Natural killer cell treated with Interleukin-12 subunit alpha and Interleukin-12 subunit beta and Interleukin-15 and Interleukin-18, amount 100 ng/mL, for 72 hours (primary cell): ENCODE data around the gene FAM13A. TPM values are rescaled to one million over a fixed set of nuclear protein-coding genes. Genes with fewer than 3 reads are reported as not detected.

ENCODE experiments used
- ATAC-seq, 2 donors: fragments of 150-1000 bp; cut with Tn5 transposase in 1 of 2; sonication (Bioruptor Pico), chemical (Tn5 transposase) in 1 of 2; 2 replicates each; pipeline ENCODE4 v1.10.0; 2021
- DNase-seq: peaks from one replicate; pipeline ENCODE4 v3.0.0; 2022; ENCODE audit warnings: low spot score
- H3K27ac Mint-ChIP-seq, 2 donors: 1 replicate in 1 of 2; 2 replicates in 1 of 2; pipeline ENCODE4 v1.8.0; 2022; ENCODE audit warnings: mixed read lengths in 2 of 2, mild to moderate bottlenecking in 1 of 2, moderate library complexity in 1 of 2
- H3K27me3 Mint-ChIP-seq, 2 donors: 1 replicate in 1 of 2; 2 replicates in 1 of 2; pipeline ENCODE4 v1.8.0; 2022; ENCODE audit warnings: mixed read lengths in 2 of 2
- H3K36me3 Mint-ChIP-seq: one replicate; pipeline ENCODE4 v1.8.0; 2022; ENCODE audit warnings: mixed read lengths
- H3K4me1 Mint-ChIP-seq, 2 donors: 1 replicate in 1 of 2; 2 replicates in 1 of 2; pipeline ENCODE4 v1.8.0; 2022; ENCODE audit warnings: low read depth in 2 of 2, mixed read lengths in 2 of 2, mild to moderate bottlenecking in 1 of 2
- H3K4me3 Mint-ChIP-seq: one replicate; pipeline ENCODE4 v1.8.0; 2022; ENCODE audit warnings: mixed read lengths
- H3K9me3 Mint-ChIP-seq: 2 replicates; pipeline ENCODE4 v1.8.0; 2022; ENCODE audit warnings: mixed read lengths
- total RNA-seq, 2 donors: library from RNA; stranded (reverse); gene quantifications; one replicate each; pipeline ENCODE4 v1.2.3, GENCODE V29; 2022

FAM13A gene
- total RNA-seq, 2 donors from 2014 or later, result 0.73 to 2.1 TPM

GRCh38 chr4:88846206-88846790 lies 210.7 kb downstream of the FAM13A start:
- Mint-ChIP-seq H3K4me1 (no peaks in the 10 kb centered on the region), H3K36me3 (no peaks in the 10 kb centered on the region), H3K27me3 (peaks cover 13 to 33% of the 10 kb centered on the region in 2 donors), H3K27ac (no peak overlapping the region), H3K4me3 (no peak overlapping the region), H3K9me3 (no peaks in the 10 kb centered on the region)
- DNase-seq (no peak), ATAC-seq (no peak)

DNA sequence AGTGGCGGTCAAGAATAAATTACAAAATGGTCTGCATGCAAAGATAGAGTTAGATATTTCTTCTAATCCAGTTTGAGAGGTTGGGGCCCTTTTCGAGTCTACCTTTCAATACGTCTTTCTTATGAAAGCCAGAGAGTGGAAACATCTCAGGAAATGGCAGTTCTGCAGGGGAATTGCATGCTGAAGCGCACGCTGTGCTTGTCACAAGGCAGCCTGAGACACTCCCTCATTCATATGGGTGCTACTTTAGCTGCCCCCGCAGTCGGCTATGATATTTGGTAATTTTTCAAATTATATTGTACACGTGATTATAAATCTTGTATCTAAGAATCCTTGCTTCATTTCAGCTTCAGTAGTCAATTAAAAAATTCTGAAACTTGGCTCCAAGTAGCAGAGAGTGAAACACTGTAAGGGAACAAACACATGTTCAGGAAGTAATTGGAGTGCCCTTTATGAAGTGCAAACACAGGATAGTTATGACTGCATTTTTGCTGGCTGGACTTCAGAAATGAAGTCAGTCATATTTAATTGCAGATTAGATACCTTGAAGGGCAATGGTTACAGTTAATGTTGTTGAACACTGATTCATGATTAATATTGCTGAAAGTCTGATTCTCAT lies 213.8 kb downstream of the FAM13A start:
- Mint-ChIP-seq H3K27me3 (peaks cover 21 to 31% of the 10 kb centered on the region in 2 donors), H3K36me3 (no peaks in the 10 kb centered on the region), H3K4me3 (no peak overlapping the region), H3K9me3 (no peaks in the 10 kb centered on the region), H3K27ac (no peak overlapping the region), H3K4me1 (no peaks in the 10 kb centered on the region)
- ATAC-seq (no peak), DNase-seq (no peak)

- ATAC-seq (no peak), DNase-seq (no peak)
- no peak overlapping the region for H3K4me3 Mint-ChIP-seq
- H3K36me3 Mint-ChIP-seq, result no peaks in the 10 kb centered on the region
- H3K9me3 Mint-ChIP-seq, result no peaks in the 10 kb centered on the region
- H3K4me1 Mint-ChIP-seq, result no peaks in the 10 kb centered on the region
- H3K27ac Mint-ChIP-seq, result no peak overlapping the region
- H3K27me3 Mint-ChIP-seq, result peaks cover 18 to 31% of the 10 kb centered on the region in 2 donors
These were observed 215.3 kb downstream of the FAM13A start for GRCh38 chr4:88841635-88842034.

DNA sequence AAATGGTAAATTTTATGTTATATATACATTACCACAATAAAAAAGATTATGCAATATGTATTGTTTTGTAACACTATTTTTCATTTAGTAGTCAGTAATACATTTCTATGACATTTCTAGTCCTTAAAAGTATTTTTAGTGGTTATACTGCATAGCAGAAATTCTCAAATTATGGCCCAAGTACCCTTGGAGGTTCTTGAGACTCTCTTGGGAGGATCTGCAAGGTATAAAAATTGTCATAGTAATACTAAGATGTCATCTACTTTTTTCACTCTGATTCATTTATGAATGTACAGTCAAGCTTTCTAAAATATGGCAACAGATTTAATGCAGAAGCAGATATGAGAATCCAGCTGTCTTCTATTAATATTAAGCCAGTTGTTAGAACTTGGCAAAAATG lies 220.8 kb downstream of the FAM13A start:
- ATAC-seq, result no peak
- H3K4me3 Mint-ChIP-seq, result no peak overlapping the region
- no peak overlapping the region for H3K27ac Mint-ChIP-seq
- H3K9me3 Mint-ChIP-seq, result no peaks in the 10 kb centered on the region
- H3K36me3 Mint-ChIP-seq, result no peaks in the 10 kb centered on the region
- peaks cover 12 to 15% of the 10 kb centered on the region in 2 donors for H3K27me3 Mint-ChIP-seq
- DNase-seq, result no peak
- no peaks in the 10 kb centered on the region for H3K4me1 Mint-ChIP-seq

DNA sequence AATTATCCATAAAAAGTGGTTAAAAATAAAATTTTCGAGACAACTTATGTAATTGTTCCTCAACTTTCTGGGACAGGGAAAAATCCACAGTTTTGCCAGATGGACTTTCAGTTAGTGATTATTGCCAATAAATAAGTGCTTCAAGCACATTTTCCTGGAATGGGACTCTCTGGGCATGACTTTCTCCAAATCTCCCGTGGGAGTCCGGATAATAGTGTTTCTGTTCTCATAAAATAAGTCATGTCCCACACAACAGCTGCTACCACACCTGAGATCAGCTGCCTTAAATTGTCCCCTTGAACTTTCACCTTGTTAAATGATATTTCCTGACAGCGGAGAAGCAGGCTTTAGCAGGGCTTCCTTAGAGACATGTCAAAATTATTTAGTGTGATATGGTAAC lies 226.0 kb downstream of the FAM13A start:
- Mint-ChIP-seq H3K9me3 (no peaks in the 10 kb centered on the region), H3K4me1 (no peaks in the 10 kb centered on the region), H3K4me3 (no peak overlapping the region), H3K36me3 (no peaks in the 10 kb centered on the region), H3K27me3 (peaks cover 0 to 3% of the 10 kb centered on the region in 2 donors), H3K27ac (no peak overlapping the region)
- ATAC-seq, result no peak
- DNase-seq, result no peak

DNA sequence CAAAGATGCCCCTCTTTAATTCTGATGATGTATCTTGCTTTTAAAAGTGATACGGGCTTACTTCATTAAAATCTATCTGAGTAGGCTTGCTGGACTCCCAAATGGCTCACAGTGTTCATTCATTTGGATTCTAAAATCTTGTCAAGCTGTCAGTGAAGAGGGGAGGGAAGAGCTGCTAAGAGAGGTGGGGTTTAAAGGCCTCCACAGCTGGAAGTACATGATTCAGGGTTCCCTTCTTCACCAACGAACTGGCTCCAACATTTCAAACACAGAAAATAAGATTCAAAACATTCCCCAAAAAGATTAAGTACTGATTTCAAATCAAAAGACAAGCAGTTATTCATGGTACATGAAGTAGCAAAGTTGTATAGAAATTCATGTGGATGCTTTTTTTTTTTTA lies 226.4 kb downstream of the FAM13A start:
- DNase-seq (no peak), ATAC-seq (no peak)
- Mint-ChIP-seq H3K36me3 (no peaks in the 10 kb centered on the region), H3K27ac (no peak overlapping the region), H3K9me3 (no peaks in the 10 kb centered on the region), H3K4me1 (no peaks in the 10 kb centered on the region), H3K4me3 (no peak overlapping the region), H3K27me3 (peaks cover 0 to 3% of the 10 kb centered on the region in 2 donors)

DNA sequence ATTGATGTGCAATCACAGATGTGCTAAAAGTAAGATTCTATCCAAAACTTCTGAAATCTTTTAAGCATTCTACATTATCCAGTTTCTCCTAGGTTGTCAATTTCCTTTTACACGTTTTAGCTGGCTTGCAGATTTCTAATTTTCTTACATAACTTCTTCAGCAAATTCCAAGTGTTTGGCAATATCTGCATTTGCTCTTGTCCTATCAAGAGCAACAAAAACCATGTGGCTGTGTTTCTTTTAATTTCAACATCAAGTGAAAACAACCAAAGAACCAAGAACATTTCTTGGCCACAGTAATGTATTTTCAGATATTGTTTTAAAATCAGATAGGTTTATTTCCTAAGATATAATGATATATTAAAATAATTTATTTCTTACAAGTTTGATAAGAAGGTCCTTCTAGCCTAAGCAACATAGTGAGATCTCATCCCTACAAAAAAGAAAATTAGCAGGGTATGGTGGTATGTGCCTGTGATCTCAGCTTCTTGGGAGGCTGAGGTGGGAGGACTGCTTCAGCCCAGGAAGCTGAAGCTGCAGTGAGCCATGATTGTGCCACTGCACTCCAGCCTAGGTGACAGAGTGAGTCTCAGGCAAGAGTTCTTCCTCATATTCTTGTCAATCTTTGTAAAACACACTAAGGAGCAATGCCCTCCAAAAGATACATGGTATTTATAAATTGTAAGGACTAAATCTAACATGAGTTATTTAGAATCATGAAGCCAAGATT lies 228.0 kb downstream of the FAM13A start:
- Mint-ChIP-seq H3K4me1 (no peaks in the 10 kb centered on the region), H3K27me3 (peaks cover 0 to 3% of the 10 kb centered on the region in 2 donors), H3K4me3 (no peak overlapping the region), H3K36me3 (no peaks in the 10 kb centered on the region), H3K9me3 (no peaks in the 10 kb centered on the region), H3K27ac (no peak overlapping the region)
- ATAC-seq, result no peak
- no peak for DNase-seq

DNA sequence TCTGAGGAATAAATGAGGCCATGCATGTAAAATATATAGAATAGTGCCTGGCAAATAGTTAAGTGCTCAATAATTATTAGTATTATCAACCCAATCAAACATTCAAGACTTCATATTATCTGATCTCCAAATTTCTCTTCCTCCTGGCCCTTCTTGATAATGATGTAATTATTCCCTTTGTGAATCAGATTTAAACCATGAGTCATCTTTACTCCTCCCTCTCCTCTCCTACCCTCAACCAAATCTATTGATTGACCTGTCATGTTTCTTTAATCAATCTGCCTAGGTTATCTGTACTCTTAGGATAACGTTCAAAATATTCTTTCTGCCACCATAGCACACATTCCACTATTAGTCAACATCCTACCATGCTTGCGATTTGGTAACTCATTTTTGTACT lies 229.5 kb downstream of the FAM13A start:
- Mint-ChIP-seq H3K27ac (no peak overlapping the region), H3K9me3 (no peaks in the 10 kb centered on the region), H3K4me1 (peaks cover 7 to 12% of the 10 kb centered on the region in 2 donors), H3K27me3 (no peaks in the 10 kb centered on the region), H3K4me3 (no peak overlapping the region), H3K36me3 (no peaks in the 10 kb centered on the region)
- no peak for ATAC-seq
- DNase-seq, result no peak

- Mint-ChIP-seq H3K4me3 (no peak overlapping the region), H3K27me3 (no peaks in the 10 kb centered on the region), H3K4me1 (peaks cover 12 to 16% of the 10 kb centered on the region in 2 donors), H3K27ac (no peak overlapping the region), H3K36me3 (no peaks in the 10 kb centered on the region), H3K9me3 (no peaks in the 10 kb centered on the region)
- ATAC-seq (no peak), DNase-seq (no peak)
These were observed 230.2 kb downstream of the FAM13A start for GRCh38 chr4:88826771-88827170.

DNA sequence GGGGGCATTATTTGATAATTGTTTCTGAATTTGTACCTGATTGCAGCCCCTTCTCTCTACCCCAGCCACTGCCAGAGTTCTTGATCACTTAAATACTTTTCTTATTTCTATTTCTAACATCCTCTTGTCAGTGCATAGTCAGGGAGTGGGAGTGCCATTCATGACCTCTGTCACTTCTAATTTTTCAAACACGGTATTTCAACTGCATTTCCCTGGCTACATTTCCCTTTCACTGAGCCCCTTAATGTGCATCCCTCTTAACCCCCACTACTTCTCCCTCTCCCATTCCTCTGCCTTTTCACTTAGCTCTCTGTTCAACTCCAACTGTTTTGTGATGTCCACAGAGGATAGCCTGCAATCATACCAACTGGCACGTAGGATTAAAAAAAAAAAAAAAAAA lies 231.1 kb downstream of the FAM13A start:
- Mint-ChIP-seq H3K36me3 (no peaks in the 10 kb centered on the region), H3K4me3 (no peak overlapping the region), H3K9me3 (no peaks in the 10 kb centered on the region), H3K4me1 (peaks cover 12 to 16% of the 10 kb centered on the region in 2 donors), H3K27me3 (no peaks in the 10 kb centered on the region), H3K27ac (no peak overlapping the region)
- DNase-seq (no peak), ATAC-seq (no peak)

DNA sequence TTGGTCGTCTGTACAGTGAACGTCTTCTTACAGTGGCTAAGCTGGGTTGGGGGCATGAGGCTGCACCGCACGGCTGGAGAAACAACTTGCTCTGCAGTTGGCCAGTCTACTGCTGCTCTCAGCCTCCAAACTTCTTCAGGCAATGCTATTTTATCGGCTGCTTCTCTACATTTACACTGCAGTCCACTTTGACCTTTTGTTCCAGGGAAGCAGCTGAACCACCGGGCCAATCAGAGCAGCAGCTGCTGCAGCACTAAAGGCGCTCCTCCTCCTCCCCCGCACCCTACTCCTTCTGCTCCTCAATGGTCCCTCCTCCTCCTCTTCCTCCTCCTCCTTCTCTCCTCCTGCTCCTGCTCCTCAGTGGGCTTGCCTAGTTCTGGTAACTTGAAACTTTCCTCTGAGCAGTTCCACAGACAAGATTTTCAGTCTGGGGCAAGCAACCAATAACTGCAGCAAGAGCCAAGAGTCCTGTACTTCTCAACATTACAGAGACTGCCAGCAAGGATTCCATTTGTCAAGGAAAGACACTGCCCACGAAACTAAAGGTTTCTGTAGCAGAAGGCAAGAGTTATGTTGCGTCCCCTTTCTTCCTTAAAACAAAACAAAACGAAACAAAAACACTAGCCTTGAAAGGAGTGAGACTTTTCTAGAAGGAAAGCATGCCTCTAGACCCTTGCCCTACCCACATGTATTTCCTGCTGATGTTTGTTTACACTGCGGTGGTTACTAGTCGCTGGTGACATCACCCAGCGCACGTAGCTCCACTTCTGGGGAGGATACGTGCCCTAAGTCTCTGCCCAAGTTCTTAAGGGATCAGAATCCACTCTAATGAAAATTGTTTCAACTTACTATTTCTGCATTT lies 233.7 kb downstream of the FAM13A start:
- peak; percentile 93 to 97 for ATAC-seq
- H3K27me3 Mint-ChIP-seq, result no peaks in the 10 kb centered on the region

GRCh38 chr4:88822034-88822789 lies 234.8 kb downstream of the FAM13A start:
- no peak for DNase-seq
- no peaks in the 10 kb centered on the region for H3K27me3 Mint-ChIP-seq
- no peak for ATAC-seq
- no peaks in the 10 kb centered on the region for H3K36me3 Mint-ChIP-seq
- H3K27ac Mint-ChIP-seq, result peak overlapping the region; percentile 89 to 95
- H3K4me3 Mint-ChIP-seq, result peak overlapping the region; percentile 96
- peaks cover 12 to 16% of the 10 kb centered on the region in 2 donors for H3K4me1 Mint-ChIP-seq
- H3K9me3 Mint-ChIP-seq, result no peaks in the 10 kb centered on the region

More for the DNA sequence above, 233.7 kb downstream of the FAM13A start:
- Mint-ChIP-seq H3K27ac (peak overlapping the region; percentile 89 to 95), H3K9me3 (no peaks in the 10 kb centered on the region), H3K4me1 (peaks cover 12 to 16% of the 10 kb centered on the region in 2 donors), H3K36me3 (no peaks in the 10 kb centered on the region), H3K4me3 (peak overlapping the region; percentile 96)
- peak; percentile 76 for DNase-seq

DNA sequence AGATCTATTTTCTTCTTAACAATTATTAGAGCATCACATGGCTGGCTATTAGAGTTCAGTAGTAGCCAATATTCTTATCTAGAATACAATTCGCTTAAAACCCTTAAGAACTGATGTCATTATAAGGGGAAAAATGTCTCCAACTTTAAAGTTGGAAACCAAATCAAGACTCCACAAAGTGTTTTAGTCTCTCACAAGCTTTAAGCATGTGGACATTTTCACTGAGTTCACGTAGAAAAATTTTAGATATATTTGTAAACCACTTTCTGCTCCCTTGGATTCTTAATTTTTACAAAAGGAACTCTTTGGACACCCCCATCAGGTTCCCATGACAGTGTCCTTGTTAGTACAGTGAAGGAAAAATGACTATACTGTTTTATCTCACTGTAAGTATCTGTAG lies 235.5 kb downstream of the FAM13A start:
- Mint-ChIP-seq H3K36me3 (no peaks in the 10 kb centered on the region), H3K27ac (no peak overlapping the region), H3K27me3 (no peaks in the 10 kb centered on the region), H3K9me3 (no peaks in the 10 kb centered on the region), H3K4me3 (no peak overlapping the region), H3K4me1 (peaks cover 12 to 16% of the 10 kb centered on the region in 2 donors)
- ATAC-seq, result no peak
- no peak for DNase-seq
